ENCODE results near the gene NKX1-1. TPM values are rescaled to one million over a fixed set of nuclear protein-coding genes. Genes with fewer than 3 reads are reported as not detected.

The NKX1-1 gene
- total RNA-seq, 2 donors from 2014 or later = not detected

DNA sequence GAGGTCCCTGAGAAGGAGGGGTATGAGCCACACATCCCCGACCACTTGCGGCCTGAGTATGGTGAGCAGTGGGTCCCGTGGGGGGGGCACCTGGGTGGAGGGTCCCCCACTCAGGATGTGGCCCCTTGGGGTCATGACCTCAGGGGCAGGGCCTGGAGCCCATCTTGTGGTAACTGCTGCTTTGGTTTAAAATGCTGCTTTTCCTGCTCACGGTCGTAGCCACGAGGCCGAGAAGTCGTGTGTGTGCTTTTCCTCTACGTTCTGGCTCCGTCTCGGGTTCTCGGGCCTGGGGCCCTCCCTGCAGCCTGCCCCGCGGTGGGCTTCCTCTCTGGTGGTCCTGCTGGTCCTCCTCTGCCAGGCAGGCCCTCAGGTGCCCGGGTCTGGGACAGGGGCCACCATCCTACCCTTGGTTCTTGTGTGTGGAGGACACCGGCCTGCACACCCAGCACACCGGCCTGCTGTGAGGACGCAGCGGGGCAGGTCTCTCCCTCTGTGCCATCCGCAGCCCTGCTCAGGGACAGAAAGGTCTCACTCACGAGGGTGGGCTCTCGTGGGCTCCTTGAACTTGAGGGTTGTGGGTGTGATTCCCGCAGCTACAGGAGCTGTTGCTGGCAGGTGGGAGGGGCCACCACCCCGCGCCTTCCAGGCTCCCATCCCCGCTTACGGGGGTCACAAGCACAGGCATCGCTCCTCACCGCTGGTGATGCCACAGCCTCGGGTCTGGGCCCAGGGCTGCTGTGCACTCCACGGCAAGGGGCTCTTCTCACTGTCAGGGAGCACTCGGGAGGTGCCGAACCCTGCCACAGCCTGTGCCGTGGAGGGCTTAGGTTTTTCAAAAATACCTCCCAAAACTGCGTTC is 39.6 kb downstream of the NKX1-1 start:
- H3K36me3 Mint-ChIP-seq (ENCODE audit: insufficient read depth in 2 of 2) = peaks cover 0 to 2% of the 10 kb centered on the region in 2 donors
- ATAC-seq (replicated peaks in 1 of 2) (no peak), DNase-seq (no peak)
- H3K4me3 Mint-ChIP-seq = no peak overlapping the region
- no peaks in the 10 kb centered on the region for H3K27me3 Mint-ChIP-seq (ENCODE audit: low read depth)
- no peaks in the 10 kb centered on the region for H3K9me3 Mint-ChIP-seq
- no peaks in the 10 kb centered on the region for H3K4me1 Mint-ChIP-seq (ENCODE audit: low read depth)
- no peak overlapping the region for H3K27ac Mint-ChIP-seq

DNA sequence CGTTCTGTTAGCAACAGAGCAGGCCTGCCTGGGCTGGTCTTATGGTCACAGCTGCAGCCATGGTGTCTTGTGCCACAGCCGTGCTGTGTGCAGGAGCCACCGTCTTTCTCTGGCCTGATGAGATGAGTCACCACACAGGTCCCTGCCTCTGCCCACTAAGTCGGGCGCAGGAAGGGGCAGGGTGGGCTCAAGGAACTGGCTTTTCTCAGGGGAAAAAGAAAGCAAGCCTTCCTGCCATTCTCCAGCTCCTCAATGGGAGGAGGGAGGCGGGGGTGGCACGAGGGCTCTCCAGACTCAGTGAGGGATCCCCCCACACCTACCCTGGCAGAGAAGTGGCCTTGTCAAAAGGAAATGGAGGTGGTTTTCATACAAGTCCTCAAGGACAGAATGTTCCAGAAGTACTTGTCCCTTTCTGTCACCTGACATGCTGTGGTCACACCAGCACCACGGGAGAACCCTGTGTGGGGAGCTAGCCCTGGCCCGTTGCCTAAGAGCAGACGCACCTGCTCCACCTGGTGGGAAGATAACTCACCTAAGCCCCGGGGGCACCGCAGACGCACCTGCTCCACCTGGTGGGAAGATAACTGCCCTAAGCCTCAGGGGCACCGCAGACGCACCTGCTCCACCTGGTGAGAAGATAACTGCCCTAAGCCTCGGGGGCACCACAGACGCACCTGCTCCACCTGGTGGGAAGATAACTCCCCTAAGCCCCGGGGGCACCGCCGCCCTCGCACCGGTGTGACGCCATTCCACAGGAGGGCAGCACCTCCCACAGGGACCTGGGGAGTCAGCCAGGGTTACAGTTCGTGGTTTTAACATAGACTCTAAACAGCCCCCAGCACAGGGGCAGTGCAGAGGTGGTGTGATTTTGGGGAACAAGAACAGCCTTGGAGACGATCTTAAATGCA is 40.7 kb downstream of the NKX1-1 start:
- H3K4me1 Mint-ChIP-seq (ENCODE audit: low read depth) = no peaks in the 10 kb centered on the region
- H3K27me3 Mint-ChIP-seq (ENCODE audit: low read depth) = no peaks in the 10 kb centered on the region
- no peak for DNase-seq
- no peaks in the 10 kb centered on the region for H3K9me3 Mint-ChIP-seq
- ATAC-seq (replicated peaks in 1 of 2) = no peak
- H3K36me3 Mint-ChIP-seq (ENCODE audit: insufficient read depth in 2 of 2) = peaks cover 0 to 2% of the 10 kb centered on the region in 2 donors
- H3K27ac Mint-ChIP-seq = no peak overlapping the region
- no peak overlapping the region for H3K4me3 Mint-ChIP-seq

DNA sequence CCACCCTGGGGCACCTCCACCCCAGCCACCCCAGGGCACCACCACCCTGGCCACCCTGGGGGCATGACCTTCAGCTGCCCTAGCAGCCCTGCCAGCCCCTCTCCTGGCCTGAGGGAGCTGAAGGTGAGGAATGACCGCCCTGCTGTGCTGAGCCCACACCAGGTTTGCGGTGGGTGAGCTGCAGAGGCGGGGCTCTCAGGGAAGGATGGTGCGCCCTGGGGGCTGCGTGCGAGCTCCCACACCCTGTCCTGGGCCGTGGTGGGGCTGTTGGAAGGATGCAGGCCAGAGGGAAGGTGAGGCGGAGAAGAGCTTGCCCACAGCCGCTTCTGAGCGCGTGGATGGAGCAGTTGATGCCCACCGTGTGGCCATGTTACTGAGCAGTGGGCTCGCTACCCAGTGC is 41.5 kb downstream of the NKX1-1 start:
- ATAC-seq (replicated peaks in 1 of 2) (no peak), DNase-seq (no peak)
- no peaks in the 10 kb centered on the region for H3K4me1 Mint-ChIP-seq (ENCODE audit: low read depth)
- H3K27me3 Mint-ChIP-seq (ENCODE audit: low read depth) = no peaks in the 10 kb centered on the region
- no peaks in the 10 kb centered on the region for H3K9me3 Mint-ChIP-seq
- peaks cover 0 to 2% of the 10 kb centered on the region in 2 donors for H3K36me3 Mint-ChIP-seq (ENCODE audit: insufficient read depth in 2 of 2)
- H3K4me3 Mint-ChIP-seq = no peak overlapping the region
- no peak overlapping the region for H3K27ac Mint-ChIP-seq

DNA sequence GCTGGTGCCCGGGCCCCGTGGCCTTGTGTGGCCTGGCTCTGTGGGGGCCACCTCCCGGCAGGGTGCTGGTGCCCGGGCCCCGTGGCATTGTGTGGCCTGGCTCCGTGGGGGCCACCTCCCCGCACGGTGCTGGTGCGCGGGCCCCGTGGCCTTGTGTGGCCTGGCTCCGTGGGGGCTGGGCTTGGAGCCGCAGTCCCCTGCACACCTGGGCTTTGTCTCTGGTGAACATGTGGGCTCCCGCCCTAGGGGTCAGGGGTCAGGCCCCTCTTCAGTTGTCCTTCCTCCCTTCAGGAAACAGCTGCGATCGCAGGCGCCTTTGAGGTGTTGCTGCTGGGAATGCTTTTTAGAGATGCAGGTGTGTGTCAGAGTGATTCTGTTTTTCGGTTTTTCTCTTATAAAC is 42.0 kb downstream of the NKX1-1 start:
- Mint-ChIP-seq H3K36me3 (ENCODE audit: insufficient read depth in 2 of 2) (peaks cover 0 to 2% of the 10 kb centered on the region in 2 donors), H3K4me3 (no peak overlapping the region), H3K27ac (no peak overlapping the region), H3K4me1 (ENCODE audit: low read depth) (no peaks in the 10 kb centered on the region), H3K27me3 (ENCODE audit: low read depth) (no peaks in the 10 kb centered on the region), H3K9me3 (no peaks in the 10 kb centered on the region)
- ATAC-seq (replicated peaks in 1 of 2) (no peak), DNase-seq (no peak)

DNA sequence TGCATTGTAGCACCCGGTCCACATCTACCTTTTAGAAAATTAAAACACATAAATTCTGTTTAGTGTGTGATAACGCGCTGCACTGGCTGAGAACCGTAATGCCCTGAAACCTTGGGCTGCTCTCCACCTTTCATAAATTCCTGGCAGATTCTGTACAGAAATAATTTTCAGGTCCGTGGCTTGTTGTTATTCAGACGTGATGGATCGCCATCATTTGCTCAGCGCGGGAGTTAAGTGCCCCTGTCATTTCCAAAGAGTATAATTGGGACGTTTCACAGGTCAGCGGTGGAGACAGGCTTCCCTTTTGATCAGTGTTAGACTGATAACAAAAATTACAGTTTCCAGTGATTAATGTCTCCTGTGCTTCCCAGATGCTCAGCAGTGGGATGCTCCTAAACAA is 42.7 kb downstream of the NKX1-1 start:
- no peaks in the 10 kb centered on the region for H3K27me3 Mint-ChIP-seq (ENCODE audit: low read depth)
- H3K27ac Mint-ChIP-seq = no peak overlapping the region
- no peak for DNase-seq
- H3K36me3 Mint-ChIP-seq (ENCODE audit: insufficient read depth in 2 of 2) = peaks cover 0 to 2% of the 10 kb centered on the region in 2 donors
- no peak for ATAC-seq (replicated peaks in 1 of 2)
- no peaks in the 10 kb centered on the region for H3K4me1 Mint-ChIP-seq (ENCODE audit: low read depth)
- H3K9me3 Mint-ChIP-seq = no peaks in the 10 kb centered on the region
- H3K4me3 Mint-ChIP-seq = no peak overlapping the region

GRCh38 chr4:1362521-1362920 is 43.7 kb downstream of the NKX1-1 start:
- no peak for DNase-seq
- Mint-ChIP-seq H3K9me3 (no peaks in the 10 kb centered on the region), H3K27me3 (ENCODE audit: low read depth) (no peaks in the 10 kb centered on the region), H3K27ac (no peak overlapping the region), H3K4me1 (ENCODE audit: low read depth) (no peaks in the 10 kb centered on the region), H3K4me3 (no peak overlapping the region), H3K36me3 (ENCODE audit: insufficient read depth in 2 of 2) (peaks cover 0 to 2% of the 10 kb centered on the region in 2 donors)
- no peak for ATAC-seq (replicated peaks in 1 of 2)

GRCh38 chr4:1362046-1362445 is 44.2 kb downstream of the NKX1-1 start:
- Mint-ChIP-seq H3K27me3 (ENCODE audit: low read depth) (no peaks in the 10 kb centered on the region), H3K9me3 (no peaks in the 10 kb centered on the region), H3K27ac (peak overlapping the region; percentile 54), H3K4me1 (ENCODE audit: low read depth) (no peaks in the 10 kb centered on the region), H3K36me3 (ENCODE audit: insufficient read depth in 2 of 2) (peaks cover 0 to 2% of the 10 kb centered on the region in 2 donors), H3K4me3 (no peak overlapping the region)
- ATAC-seq (replicated peaks in 1 of 2) (no peak), DNase-seq (no peak)

- no peak for DNase-seq
- H3K36me3 Mint-ChIP-seq (ENCODE audit: insufficient read depth in 2 of 2) = peaks cover 0 to 2% of the 10 kb centered on the region in 2 donors
- no peak for ATAC-seq (replicated peaks in 1 of 2)
These were observed 44.8 kb downstream of the NKX1-1 start for GRCh38 chr4:1361431-1361830.

GRCh38 chr4:1360423-1361283 is 45.6 kb downstream of the NKX1-1 start:
- Mint-ChIP-seq H3K27ac (no peak overlapping the region), H3K4me1 (ENCODE audit: low read depth) (no peaks in the 10 kb centered on the region), H3K27me3 (ENCODE audit: low read depth) (no peaks in the 10 kb centered on the region), H3K36me3 (ENCODE audit: insufficient read depth in 2 of 2) (peaks cover 0 to 2% of the 10 kb centered on the region in 2 donors), H3K9me3 (no peaks in the 10 kb centered on the region), H3K4me3 (no peak overlapping the region)
- ATAC-seq (replicated peaks in 1 of 2) (no peak), DNase-seq (no peak)

More at GRCh38 chr4:1361431-1361830, 44.8 kb downstream of the NKX1-1 start:
- no peaks in the 10 kb centered on the region for H3K9me3 Mint-ChIP-seq
- no peaks in the 10 kb centered on the region for H3K4me1 Mint-ChIP-seq (ENCODE audit: low read depth)
- no peak overlapping the region for H3K4me3 Mint-ChIP-seq
- H3K27ac Mint-ChIP-seq = no peak overlapping the region
- H3K27me3 Mint-ChIP-seq (ENCODE audit: low read depth) = no peaks in the 10 kb centered on the region

DNA sequence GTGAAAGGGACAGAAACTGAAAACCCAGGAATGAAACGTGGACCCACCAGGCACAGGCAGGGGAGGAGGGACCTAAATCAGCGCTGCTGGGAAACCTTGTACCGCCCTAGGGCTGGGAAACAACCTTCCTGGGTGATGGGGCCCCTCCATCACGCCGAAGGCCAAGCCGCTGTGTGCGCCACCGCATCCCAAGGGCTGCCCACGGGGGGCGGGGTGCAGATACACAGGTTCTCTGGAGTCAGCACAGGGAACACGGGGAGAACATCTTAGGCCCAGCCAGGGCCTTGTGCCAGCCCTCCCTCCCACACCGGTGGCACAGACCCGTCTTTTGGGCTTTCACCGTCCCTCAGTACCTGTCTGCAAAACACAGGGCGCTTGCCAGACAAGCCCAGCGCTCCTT is 46.3 kb downstream of the NKX1-1 start:
- ATAC-seq (replicated peaks in 1 of 2) (no peak), DNase-seq (no peak)
- no peaks in the 10 kb centered on the region for H3K4me1 Mint-ChIP-seq (ENCODE audit: low read depth)
- no peaks in the 10 kb centered on the region for H3K27me3 Mint-ChIP-seq (ENCODE audit: low read depth)
- peaks cover 0 to 2% of the 10 kb centered on the region in 2 donors for H3K36me3 Mint-ChIP-seq (ENCODE audit: insufficient read depth in 2 of 2)
- no peak overlapping the region for H3K27ac Mint-ChIP-seq
- H3K4me3 Mint-ChIP-seq = no peak overlapping the region
- no peaks in the 10 kb centered on the region for H3K9me3 Mint-ChIP-seq

DNA sequence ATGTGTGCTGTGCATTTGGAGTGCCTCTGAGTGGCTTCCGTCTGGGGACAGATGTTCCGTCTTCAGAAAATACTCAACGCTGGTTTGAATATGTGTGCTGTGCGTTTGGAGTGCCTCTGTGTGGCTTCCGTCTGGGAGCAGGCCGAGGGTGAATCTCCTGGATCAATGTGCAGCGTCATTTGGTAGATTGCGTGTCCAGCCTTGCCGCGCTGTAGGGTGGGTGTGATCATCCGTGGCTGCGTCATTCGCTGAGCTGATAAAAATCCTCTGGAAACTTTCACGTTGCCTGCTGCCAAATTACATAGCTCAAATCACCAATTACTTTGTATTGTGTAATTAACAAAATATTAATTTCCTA is 47.1 kb downstream of the NKX1-1 start:
- no peaks in the 10 kb centered on the region for H3K4me1 Mint-ChIP-seq (ENCODE audit: low read depth)
- peaks cover 0 to 2% of the 10 kb centered on the region in 2 donors for H3K36me3 Mint-ChIP-seq (ENCODE audit: insufficient read depth in 2 of 2)
- H3K9me3 Mint-ChIP-seq = no peaks in the 10 kb centered on the region
- DNase-seq = no peak
- H3K4me3 Mint-ChIP-seq = no peak overlapping the region
- H3K27me3 Mint-ChIP-seq (ENCODE audit: low read depth) = no peaks in the 10 kb centered on the region
- H3K27ac Mint-ChIP-seq = no peak overlapping the region
- ATAC-seq (replicated peaks in 1 of 2) = no peak

GRCh38 chr4:1358421-1359143 is 47.7 kb downstream of the NKX1-1 start:
- DNase-seq (no peak), ATAC-seq (replicated peaks in 1 of 2) (no peak)
- no peaks in the 10 kb centered on the region for H3K27me3 Mint-ChIP-seq (ENCODE audit: low read depth)
- peaks cover 0 to 2% of the 10 kb centered on the region in 2 donors for H3K36me3 Mint-ChIP-seq (ENCODE audit: insufficient read depth in 2 of 2)
- H3K9me3 Mint-ChIP-seq = no peaks in the 10 kb centered on the region
- H3K4me1 Mint-ChIP-seq (ENCODE audit: low read depth) = no peaks in the 10 kb centered on the region
- no peak overlapping the region for H3K27ac Mint-ChIP-seq
- H3K4me3 Mint-ChIP-seq = no peak overlapping the region
